ENCODE results near the gene HYPK.

Gene HYPK, protein sequence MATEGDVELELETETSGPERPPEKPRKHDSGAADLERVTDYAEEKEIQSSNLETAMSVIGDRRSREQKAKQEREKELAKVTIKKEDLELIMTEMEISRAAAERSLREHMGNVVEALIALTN

DNA sequence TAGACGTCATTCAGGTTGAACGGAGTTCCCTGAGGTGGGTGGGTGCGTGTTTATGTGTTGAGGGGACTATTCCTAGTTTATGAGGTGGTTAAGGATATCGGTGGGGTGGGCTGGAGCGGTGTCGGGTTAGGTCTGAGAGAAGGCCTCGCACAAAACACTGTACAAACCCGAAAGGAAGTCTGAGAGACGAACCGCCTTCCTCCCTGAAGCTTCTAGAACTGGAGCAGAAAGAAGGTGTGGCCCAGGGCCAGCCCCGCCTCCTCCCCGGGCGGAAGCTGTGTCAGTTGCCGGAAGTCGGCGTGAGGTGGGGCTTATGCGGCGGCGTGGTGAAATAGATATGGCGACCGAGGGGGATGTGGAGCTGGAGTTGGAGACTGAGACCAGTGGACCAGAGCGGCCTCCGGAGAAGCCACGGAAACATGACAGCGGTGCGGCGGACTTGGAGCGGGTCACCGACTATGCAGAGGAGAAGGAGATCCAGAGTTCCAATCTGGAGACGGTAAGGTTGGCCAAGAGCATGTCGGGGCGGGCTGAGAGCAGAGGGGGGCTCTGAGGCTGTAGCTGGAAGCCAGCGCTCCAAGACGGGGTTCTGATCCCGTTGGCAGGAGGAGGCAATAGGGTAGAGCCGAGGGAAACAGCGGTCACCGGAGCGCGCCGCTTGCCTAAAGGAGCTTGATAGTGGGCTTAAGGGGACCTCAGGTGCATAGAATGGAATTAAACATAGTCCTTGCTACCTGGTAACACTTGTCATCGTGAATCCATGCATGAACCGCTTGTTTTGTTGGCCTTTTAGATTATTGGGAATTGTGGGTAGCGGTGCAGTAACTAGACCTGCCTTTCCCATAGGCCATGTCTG is at the start of gene HYPK:
HYPK (plus strand) TSS at position 314 of the 856 bp plus-strand sequence; CDS start at position 338, 24 bp downstream.
- peak; percentile 42 to 97 (median 88) for DNase-seq

DNA sequence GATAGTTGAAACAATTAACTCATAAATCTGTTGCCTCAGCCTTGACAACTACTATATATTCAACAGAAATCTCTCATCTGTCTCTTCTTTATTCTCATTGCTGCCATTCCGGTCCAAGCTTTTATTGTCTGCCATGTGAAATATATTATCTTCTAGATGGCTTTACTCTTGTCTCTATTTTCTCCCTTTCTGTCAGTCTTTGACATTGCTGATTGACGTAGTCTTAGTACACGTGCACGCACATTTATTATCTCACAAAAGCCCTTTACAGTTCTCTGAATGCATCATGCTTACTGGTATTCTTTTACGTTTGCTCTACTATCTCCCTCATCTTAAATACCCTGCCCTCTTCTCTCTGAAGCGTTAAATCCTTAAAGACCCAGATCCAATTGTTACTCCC is 48.5 kb upstream of the HYPK start:
- DNase-seq, result no peak

DNA sequence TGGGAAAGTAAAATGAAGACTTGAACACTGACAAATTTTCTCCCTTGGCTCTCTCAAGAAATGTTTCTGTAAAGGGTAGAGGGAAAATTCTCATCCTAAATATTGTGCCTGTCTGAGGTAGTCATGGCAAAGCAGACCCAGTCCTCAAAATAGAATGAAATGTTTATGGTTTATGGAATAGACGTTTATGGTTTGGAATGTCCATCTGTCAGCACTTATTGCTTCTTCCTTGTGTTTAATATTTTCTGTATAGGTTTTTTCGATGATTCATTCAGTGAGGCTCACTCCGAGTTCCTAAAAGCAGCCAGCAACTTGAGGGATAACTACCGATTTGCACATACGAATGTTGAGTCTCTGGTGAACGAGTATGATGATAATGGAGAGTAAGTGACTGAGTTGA is 37.6 kb upstream of the HYPK start:
- DNase-seq, result no peak

DNA sequence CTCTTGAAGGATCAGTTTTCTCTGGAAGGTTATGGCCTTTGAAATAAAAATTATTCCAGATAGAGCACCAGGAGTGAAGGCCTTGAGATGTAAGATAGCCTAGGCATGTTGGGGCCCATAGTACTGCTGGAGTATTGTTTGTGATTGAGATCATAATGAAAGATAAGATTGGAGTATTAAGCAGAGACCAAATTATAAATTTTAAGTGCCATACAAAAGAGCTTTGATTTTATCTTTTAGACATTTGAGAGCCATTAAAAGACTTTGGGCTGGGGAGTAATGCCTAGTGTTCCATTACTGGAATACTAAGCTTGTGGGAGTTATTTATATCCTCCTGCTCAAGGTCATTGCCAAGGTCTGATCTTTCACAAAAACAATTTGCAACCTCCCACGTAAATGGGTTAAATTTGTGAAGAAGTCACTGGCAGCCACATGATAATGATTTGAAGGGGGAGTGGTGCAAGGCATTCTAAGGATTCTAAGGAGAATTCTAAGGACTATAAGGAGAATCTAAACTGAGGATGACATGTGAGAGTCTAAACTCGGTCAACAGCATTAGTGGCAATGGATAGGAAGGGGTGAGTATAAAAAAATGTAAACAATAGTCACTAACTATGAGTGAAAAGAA is 36.5 kb upstream of the HYPK start:
- no peak for DNase-seq

DNA sequence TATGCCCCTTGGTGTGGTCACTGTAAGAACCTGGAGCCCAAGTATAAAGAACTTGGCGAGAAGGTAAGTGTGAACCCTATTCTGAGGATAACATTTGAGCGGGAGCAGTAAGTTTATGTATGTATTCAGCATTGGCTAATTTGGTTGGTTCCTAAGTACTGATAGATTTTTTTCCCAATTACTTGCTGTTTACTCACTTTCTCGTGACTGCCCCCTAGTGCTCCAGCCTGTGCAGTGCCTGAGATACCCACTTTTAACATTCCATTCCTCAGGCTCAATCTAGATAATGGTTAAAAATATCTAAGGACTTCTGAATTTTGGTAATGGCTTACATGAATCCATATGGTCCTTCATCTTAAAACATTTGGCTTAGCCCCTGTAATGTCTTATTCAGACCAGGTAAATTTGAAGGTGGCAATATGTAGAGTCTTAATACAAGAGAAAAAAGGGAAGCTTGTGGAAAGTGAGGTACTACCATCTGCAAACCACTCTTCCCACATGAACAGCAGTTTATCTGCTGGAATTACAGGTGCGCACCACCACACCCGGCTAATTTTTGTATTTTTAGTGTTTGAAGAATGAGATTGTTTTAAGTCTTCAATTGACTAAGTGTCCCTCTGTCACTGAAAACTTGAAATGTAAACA is 30.7 kb upstream of the HYPK start:
- peak in 16 of 56 donors; percentile 1 to 74 (median 16) for DNase-seq

DNA sequence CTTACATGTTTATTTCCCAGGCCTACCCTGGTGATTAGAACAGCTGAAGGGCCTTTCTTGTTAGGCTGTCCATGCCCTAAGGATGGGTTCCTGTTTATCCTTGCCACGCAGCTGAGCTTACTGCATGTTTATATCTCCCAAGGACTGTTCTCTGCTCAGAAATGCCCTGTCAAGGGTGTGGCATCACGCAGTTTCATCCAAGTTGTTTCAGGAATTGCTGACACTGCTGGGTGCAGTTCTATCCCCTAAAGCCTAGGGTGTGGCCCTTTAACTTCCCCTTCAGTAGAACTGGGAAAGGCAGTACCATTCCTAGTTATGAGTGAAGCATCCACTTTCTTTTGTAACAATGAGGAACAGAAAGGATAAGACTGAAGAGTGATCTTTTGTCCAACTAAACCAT is 28.6 kb upstream of the HYPK start:
- no peak for DNase-seq

DNA sequence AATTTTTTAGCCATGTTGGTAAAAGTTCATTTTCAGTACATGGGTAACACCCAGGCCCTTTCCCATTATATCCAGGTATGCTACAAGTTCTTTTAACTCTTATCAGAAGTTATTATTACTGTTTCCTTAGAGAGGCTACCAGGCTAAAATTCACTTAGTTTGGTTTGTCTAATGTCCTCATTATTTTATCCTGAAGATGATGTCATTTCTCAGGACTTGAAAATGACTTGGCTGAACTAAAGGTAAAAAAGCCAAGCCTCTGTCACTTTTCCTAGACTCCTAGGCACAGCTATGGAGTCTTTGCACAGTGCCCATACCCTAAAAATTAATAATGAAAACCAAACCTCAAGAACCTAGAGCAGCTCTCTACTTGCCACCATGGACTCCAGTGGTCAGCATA is 27.8 kb upstream of the HYPK start:
- DNase-seq, result no peak

DNA sequence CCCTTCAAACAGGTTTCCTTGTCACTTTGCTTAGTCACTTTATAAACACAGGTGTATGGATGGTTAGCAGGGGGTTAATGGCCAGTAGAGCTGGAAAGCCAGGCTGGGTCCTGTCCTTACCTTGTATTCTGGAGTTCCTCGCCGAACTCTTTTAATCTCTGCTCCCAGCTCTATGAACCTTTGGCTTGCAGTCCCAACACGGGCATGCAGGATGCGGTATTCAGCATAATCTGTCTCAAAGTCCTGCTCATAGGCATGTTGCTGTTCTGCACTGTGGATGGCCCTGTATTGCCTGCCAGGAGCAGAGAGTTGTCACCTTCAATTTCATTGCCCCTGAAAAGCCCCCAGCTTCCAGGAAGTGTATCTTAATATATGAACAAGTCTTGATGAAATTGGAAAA is 26.3 kb upstream of the HYPK start:
- no peak for DNase-seq

DNA sequence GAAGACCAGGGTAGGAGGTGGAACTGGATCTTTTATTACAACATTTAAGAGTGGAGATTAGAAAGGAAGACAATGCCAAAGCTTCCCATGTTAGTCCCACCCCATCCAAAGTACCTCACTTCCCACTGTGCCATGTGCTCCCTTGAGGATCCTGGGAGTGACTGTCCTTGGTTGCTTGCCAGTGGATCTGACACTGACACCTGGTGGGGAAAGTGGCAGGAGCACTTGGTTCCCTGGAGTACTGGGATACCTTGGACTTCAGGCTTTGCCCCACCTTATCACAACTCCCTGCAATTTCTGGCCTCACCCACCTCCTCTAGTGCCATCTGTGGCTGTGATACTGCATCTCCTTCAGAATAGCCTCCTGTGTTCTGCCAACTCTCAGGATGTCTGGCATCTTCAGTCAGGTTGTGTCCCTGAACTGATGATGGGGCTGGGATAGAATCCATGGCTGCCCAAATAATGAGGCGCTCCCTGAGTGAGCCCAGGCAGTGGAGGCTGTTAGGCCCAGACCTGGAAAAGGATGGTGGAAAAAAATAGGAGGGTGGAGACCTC is 24.9 kb upstream of the HYPK start:
- peak in 4 of 56 donors; percentile 3 to 10 (median 8) for DNase-seq

DNA sequence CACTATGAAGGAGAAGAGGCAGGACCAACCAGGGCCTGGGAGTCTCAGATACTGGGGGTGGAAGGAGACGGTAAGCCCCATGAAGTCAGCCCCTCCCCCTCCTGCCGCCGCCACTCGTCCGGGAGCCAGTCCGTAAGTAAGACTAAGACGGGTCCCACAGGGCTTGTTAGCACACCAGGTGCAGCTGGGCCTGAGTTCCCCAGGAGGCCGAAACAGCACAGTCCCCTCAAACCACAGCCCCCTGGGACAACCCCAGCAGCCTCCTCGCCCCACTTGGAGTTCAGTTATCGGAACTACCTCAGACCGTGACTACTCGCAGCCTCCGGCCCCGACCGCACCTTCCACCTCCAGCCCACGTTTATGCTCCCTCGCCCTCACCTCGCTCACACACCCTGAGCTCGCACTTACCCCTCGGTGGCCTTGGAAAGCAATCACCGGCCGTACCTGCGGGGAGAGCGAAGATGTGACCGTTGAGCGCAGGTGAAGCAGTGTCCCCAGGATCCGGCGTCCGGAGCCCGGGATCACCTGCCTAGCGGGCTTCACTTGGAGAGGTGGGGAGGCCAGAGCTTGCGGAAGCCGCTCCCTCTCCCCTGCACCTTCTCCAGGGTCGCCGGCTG is 24.2 kb upstream of the HYPK start:
- no peak for DNase-seq

DNA sequence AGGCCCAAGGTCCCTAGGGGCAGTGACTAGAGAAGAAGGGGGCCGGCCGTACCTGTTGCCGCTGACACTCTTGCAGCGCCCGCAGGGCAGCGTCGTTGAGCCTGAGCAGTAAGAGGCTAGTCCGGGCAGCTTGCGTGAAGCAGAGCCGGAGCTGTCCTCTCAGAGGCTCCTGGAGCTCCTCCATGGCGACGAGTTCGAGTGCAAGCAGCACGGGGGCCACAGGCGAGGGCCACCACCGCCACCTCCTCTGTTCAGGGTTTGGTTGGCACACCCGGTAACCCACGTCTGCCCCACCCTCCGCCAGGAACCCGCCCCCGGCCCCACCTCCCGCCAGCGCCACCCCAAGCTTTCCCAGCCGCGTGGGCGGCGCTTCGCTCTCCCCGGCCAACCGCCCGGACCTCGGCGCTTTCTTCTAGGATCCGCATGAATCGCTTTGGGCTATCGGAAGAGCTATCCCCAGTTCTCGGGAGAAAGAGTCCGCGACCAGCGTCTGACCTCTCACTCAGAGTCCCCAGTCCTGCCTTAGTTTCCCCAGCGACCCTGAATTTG is 23.6 kb upstream of the HYPK start, which contains the start of gene ELL3:
ELL3 (minus strand) TSS at position 249 of the 549 bp plus-strand sequence; CDS start at position 184, 65 bp downstream.
- DNase-seq, result peak in 33 of 56 donors; percentile 4 to 68 (median 53)

DNA sequence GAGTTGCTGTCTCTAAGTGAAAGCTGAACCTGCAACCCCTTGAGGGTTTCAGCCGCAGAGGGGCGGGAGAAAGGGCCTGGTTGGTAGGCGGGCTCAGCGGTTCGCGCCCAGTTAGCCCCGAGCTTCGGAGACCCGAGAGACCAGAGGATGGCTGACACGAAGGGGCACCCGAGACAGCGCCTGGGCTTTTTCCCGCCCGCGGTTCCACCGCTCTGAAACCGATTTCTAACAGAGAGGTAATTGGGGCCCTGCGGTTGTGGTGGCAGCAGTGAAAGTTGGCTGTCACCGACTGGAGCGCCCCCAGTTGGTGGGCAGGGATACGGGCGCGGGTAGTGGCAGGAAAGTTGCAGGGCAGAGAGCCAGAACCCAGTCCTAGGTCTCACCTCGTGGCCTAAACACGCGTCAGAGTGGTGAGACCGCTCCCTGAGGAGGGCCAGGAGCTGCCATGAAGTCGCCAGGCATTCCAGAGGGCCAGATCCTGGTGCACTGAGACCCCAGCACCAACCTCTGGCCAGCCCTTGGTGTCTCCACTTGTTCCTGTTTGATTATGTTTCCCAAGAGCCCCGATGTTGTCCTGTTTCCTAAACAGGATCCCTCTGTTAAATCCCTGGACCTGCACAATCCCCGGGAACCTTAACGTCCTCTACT is 23.0 kb upstream of the HYPK start:
- DNase-seq, result peak in 38 of 56 donors; percentile 22 to 73 (median 57)

DNA sequence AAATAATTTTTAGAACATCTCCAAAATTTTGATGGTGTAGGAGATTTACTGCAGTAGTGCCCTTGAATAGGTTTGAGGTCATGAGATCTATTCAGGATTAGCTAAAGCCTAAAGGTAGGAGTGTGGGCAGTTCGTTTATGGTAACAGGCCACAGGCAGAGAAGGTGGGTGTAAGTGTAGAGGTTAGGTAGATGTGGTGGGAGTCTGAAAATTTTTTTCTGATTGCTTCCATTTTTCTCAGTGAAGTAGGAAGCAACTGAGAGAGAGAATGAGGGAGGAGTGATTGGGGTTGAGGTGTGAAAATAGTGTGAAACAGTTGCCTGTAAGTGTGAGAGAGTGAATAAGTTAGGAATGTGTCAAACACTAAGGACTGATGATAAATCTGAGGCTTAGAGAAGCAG is 21.4 kb upstream of the HYPK start:
- DNase-seq, result no peak

DNA sequence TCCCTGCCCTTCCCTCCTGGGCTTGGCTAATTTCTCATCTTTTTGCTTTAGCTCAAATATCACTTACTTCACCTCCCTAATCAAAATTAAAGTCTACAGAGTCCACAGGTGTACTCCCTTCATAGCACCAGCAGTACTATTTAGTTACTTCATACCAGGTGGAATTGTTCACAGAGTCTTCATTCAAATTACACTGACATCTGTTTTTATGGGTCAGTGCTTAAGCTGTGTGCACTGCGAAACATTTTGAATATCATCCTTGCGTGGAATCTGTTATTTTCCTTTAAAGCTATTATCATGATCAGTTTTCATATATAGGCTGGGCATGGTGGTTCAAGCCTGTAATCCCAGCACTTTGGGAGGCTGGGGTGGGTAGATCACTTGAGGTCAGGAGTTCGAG is 11.0 kb upstream of the HYPK start:
- no peak for DNase-seq

DNA sequence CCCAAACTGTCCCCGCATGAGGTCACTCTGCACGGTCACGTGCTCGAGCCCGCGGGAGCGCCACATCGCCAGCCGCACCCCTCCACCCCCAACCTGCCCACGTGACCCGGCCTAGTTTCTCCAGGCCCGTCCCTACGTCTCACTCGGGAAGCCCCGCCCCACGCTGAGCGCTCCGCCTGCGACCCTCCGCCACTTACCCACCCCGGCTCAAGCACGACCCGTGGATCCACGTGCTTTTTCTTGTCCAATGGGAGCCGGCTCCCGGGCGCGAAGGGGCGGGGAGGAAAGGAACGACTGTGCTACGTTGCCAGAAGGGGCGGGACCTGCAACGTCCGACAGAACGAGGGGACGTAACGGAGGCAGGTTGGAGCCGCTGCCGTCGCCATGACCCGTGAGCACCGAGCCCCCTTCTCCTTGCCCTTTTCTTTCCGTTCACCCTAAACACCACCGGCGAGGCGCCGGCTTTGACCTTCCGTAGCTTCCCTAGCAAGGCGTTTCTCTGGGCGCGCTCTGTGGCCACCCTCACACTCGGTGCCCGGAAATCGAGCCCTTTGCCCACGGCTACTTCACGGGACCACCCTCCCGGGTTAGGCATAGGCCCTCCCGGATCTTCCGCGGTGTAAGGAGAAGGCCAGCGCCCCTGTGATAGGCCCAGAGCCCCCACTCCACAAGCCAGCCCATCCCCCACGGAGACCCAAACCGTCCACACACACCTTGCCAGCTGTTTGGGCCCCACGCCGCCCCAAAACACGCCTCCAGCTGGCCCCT is 8.2 kb upstream of the HYPK start, which contains the start of gene SERF2:
SERF2 (plus strand) TSS at position 328 of the 768 bp plus-strand sequence; CDS start at position 385, 57 bp downstream.
- peak; percentile 95 to 100 (median 100) for DNase-seq

DNA sequence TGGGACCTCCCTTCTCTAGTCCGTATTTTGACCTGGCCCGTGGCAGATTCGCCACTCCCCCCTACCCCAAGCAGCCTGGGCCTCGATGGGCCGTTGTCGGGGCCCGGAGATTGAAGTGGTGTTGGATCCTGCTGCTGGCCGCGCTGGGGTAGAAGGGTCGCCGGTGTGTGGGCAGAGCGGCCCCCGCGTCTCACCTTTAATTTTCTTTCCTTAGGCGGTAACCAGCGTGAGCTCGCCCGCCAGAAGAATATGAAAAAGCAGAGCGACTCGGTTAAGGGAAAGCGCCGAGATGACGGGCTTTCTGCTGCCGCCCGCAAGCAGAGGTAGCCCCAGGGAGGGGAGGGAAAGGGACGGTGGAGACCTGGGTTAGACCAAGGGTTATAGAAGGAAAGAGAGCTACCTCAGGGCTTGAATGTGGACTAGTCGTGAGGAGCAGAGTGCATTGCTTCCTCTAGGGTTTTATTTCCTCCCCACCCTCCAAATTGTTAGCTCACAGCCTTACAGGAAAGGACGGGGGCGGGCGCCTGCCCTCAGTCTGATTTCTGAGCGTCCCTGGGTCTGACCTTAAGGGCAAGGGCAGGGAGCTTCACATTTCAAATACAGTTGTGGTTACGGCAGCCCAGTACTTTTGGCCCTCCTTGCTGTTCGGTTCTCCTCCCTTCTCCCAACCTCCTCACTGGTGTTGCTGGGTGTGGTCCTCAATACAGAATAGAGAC is 7.5 kb upstream of the HYPK start:
- DNase-seq, result peak in 4 of 56 donors; percentile 18 to 62 (median 31)

DNA sequence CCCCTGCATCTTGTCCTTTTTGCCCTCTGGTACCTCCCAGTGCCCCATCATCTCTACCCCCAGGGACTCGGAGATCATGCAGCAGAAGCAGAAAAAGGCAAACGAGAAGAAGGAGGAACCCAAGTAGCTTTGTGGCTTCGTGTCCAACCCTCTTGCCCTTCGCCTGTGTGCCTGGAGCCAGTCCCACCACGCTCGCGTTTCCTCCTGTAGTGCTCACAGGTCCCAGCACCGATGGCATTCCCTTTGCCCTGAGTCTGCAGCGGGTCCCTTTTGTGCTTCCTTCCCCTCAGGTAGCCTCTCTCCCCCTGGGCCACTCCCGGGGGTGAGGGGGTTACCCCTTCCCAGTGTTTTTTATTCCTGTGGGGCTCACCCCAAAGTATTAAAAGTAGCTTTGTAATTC is 6.8 kb upstream of the HYPK start:
- DNase-seq, result no peak

DNA sequence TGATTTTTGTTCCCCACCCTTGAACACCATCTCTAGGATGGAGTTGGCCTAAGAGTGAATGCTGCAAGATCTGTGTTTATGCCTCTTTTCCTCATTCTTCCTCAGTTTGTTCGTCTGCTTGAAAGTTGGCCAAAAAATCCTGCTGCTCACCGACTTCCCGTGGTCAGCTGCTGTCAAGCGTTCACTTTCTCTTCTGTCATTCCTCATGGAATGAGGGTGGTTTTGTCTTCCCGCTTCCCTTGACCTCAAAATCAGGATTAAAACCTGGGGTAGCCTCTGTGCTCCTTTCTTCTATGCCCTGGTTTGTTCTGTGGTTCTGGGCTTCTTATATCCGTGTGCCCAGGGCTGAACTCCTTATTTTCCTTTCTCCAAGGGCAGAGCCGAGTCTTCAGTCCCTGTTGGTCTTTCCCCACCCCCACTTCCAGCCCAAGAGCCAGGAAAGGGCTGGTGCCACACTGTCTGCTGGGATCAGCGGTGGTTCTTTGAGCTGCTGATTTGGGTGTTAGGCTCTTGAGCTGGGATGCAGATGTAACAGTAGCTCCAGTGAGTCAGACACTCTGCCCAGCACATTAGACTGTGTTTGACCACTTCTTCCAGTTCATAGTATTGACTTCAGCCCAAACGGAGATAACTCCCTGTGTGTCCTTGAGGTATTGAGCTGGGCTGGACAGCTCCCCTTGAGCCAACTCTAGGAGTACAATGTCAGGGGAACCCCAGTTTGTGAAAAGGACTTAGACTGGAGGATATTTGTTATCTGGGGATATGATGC is 5.9 kb upstream of the HYPK start:
- DNase-seq, result peak in 1 of 56 donors; percentile 7
